ENCODE data around the gene TAS2R30. TPM values are rescaled to one million over a fixed set of nuclear protein-coding genes. Genes with fewer than 3 reads are reported as not detected.

Gene TAS2R30
- 1.4 and 1.9 TPM in 2 replicates for total RNA-seq
- long read RNA-seq, result 0 reads

GRCh38 chr12:11134305-11134704, at the start of gene TAS2R30:
TSS of gene TAS2R30 (minus strand) at chr12:11134644. CDS start at chr12:11134244, 400 bp downstream.
- H3K36me3 Mint-ChIP-seq (ENCODE audit: low read depth), result peaks cover 2% of the 10 kb centered on the region
- peaks cover 12% of the 10 kb centered on the region for H3K4me1 Mint-ChIP-seq
- no peaks in the 10 kb centered on the region for H3K27me3 Mint-ChIP-seq (ENCODE audit: low read depth)
- peak within 1 kb of the TSS; percentile 23 for H3K27ac Mint-ChIP-seq (ENCODE audit: unreplicated experiment)
- TF ChIP-seq, protein P1, sequence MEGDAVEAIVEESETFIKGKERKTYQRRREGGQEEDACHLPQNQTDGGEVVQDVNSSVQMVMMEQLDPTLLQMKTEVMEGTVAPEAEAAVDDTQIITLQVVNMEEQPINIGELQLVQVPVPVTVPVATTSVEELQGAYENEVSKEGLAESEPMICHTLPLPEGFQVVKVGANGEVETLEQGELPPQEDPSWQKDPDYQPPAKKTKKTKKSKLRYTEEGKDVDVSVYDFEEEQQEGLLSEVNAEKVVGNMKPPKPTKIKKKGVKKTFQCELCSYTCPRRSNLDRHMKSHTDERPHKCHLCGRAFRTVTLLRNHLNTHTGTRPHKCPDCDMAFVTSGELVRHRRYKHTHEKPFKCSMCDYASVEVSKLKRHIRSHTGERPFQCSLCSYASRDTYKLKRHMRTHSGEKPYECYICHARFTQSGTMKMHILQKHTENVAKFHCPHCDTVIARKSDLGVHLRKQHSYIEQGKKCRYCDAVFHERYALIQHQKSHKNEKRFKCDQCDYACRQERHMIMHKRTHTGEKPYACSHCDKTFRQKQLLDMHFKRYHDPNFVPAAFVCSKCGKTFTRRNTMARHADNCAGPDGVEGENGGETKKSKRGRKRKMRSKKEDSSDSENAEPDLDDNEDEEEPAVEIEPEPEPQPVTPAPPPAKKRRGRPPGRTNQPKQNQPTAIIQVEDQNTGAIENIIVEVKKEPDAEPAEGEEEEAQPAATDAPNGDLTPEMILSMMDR (conservative IDR thresholded peaks at IDR 0.05), result no peak
- H3K4me3 Mint-ChIP-seq, result no peak within 1 kb of the TSS
- no peak for DNase-seq (ENCODE audit: low read depth, low spot score)
- H3K9me3 Mint-ChIP-seq, result no peaks in the 10 kb centered on the region

- Mint-ChIP-seq H3K4me1 (peaks cover 4% of the 10 kb centered on the region), H3K27me3 (ENCODE audit: low read depth) (no peaks in the 10 kb centered on the region), H3K4me3 (no peak overlapping the region), H3K9me3 (no peaks in the 10 kb centered on the region), H3K27ac (ENCODE audit: unreplicated experiment) (no peak overlapping the region), H3K36me3 (ENCODE audit: low read depth) (no peaks in the 10 kb centered on the region)
- TF ChIP-seq, protein P1 (conservative IDR thresholded peaks at IDR 0.05), result no peak
- DNase-seq (ENCODE audit: low read depth, low spot score), result no peak
These were observed 48.6 kb upstream of the TAS2R30 start for GRCh38 chr12:11183011-11183410.

- H3K27ac Mint-ChIP-seq (ENCODE audit: unreplicated experiment), result no peak overlapping the region
- peaks cover 4% of the 10 kb centered on the region for H3K4me1 Mint-ChIP-seq
- H3K4me3 Mint-ChIP-seq, result no peak overlapping the region
- no peaks in the 10 kb centered on the region for H3K9me3 Mint-ChIP-seq
- no peaks in the 10 kb centered on the region for H3K27me3 Mint-ChIP-seq (ENCODE audit: low read depth)
- H3K36me3 Mint-ChIP-seq (ENCODE audit: low read depth), result no peaks in the 10 kb centered on the region
- no peak for DNase-seq (ENCODE audit: low read depth, low spot score)
- TF ChIP-seq, protein P1 (conservative IDR thresholded peaks at IDR 0.05), result no peak
These were observed 48.1 kb upstream of the TAS2R30 start for GRCh38 chr12:11182529-11182928.

GRCh38 chr12:11178250-11178649, 43.8 kb upstream of the TAS2R30 start:
- Mint-ChIP-seq H3K4me1 (peaks cover 6% of the 10 kb centered on the region), H3K27me3 (ENCODE audit: low read depth) (no peaks in the 10 kb centered on the region), H3K36me3 (ENCODE audit: low read depth) (peaks cover 11% of the 10 kb centered on the region), H3K9me3 (no peaks in the 10 kb centered on the region), H3K27ac (ENCODE audit: unreplicated experiment) (no peak overlapping the region), H3K4me3 (no peak overlapping the region)
- TF ChIP-seq, protein P1 (conservative IDR thresholded peaks at IDR 0.05), result no peak
- DNase-seq (ENCODE audit: low read depth, low spot score), result no peak

DNA sequence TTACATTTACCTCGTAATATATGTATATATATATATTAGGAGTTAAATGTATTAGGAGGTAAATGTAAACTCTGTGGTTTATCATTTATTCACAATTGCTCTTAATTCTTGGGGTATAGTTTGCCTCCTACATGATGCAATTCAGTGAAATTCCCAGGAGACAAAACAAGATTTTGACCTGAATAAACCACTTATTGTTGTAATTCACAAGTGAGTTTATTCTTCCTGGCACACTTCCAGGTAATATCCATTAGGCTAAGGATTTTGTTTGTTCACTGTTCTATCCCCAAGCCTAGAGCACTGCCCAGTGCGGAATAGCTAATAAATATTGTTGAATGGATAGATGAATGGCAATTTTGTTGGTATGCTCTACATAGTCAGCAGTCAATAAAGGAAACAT, 39.6 kb upstream of the TAS2R30 start:
- H3K4me1 Mint-ChIP-seq, result peaks cover 31% of the 10 kb centered on the region
- TF ChIP-seq, protein P1 (conservative IDR thresholded peaks at IDR 0.05), result no peak
- H3K4me3 Mint-ChIP-seq, result peak overlapping the region; percentile 16
- H3K27ac Mint-ChIP-seq (ENCODE audit: unreplicated experiment), result no peak overlapping the region
- H3K9me3 Mint-ChIP-seq, result no peaks in the 10 kb centered on the region
- no peak for DNase-seq (ENCODE audit: low read depth, low spot score)
- H3K27me3 Mint-ChIP-seq (ENCODE audit: low read depth), result no peaks in the 10 kb centered on the region
- peaks cover 19% of the 10 kb centered on the region for H3K36me3 Mint-ChIP-seq (ENCODE audit: low read depth)
